Measurements from ENCODE around the gene TOX2. TPM values are rescaled to one million over a fixed set of nuclear protein-coding genes. Genes with fewer than 3 reads are reported as not detected.

The TOX2 gene
- total RNA-seq, 3 donors from 2014 or later (not counting 1 experiment from before 2014, with no cell fraction given), result 0.93 to 1.8 (median 1.2) TPM

- no peaks in the 10 kb centered on the region for H3K27me3 ChIP-seq (ENCODE audit: control insufficient read depth, insufficient read depth, low read length)
- peaks cover 43 to 54% of the 10 kb centered on the region in 2 donors for H3K27me3 Mint-ChIP-seq (ENCODE audit: low read depth in 2 of 2)
- H3K4me3 ChIP-seq (ENCODE audit: low read length), result no peak overlapping the region
- no peak overlapping the region for H3K4me3 Mint-ChIP-seq
- no peak for ATAC-seq
- peaks cover 0 to 6% of the 10 kb centered on the region in 2 donors for H3K4me1 Mint-ChIP-seq
- no peak overlapping the region for H3K27ac Mint-ChIP-seq
- 95% methylated on average over 5 of the region's 5 CpGs for WGBS (ENCODE audit: insufficient coverage)
- H3K36me3 Mint-ChIP-seq, result no peaks in the 10 kb centered on the region
- no peaks in the 10 kb centered on the region for H3K36me3 ChIP-seq (ENCODE audit: control insufficient read depth, insufficient read depth, low read length)
- H3K4me1 ChIP-seq (ENCODE audit: control insufficient read depth, insufficient read depth, low read length), result no peaks in the 10 kb centered on the region
- H3K9me3 Mint-ChIP-seq, result no peaks in the 10 kb centered on the region
- DNase-seq, result no peak
- TF ChIP-seq CTCF (IDR thresholded peaks at IDR 0.05), result no peak
- no peaks in the 10 kb centered on the region for H3K9me3 ChIP-seq (ENCODE audit: control insufficient read depth, insufficient read depth, low read length)
- no peak overlapping the region for H3K27ac ChIP-seq (ENCODE audit: low read length)
- intact Hi-C loops (cut with micrococcal nuclease), result no loop called here
Observed at GRCh38 chr20:44057698-44058675, 143.3 kb downstream of the TOX2 start.

GRCh38 chr20:44064501-44065400, 150.1 kb downstream of the TOX2 start:
- H3K36me3 ChIP-seq (ENCODE audit: control insufficient read depth, insufficient read depth, low read length), result no peaks in the 10 kb centered on the region
- H3K27ac ChIP-seq (ENCODE audit: low read length), result no peak overlapping the region
- H3K27ac Mint-ChIP-seq, result no peak overlapping the region
- H3K27me3 ChIP-seq (ENCODE audit: control insufficient read depth, insufficient read depth, low read length), result peaks cover 3% of the 10 kb centered on the region
- H3K27me3 Mint-ChIP-seq (ENCODE audit: low read depth in 2 of 2), result peaks cover 36 to 40% of the 10 kb centered on the region in 2 donors
- H3K4me1 ChIP-seq (ENCODE audit: control insufficient read depth, insufficient read depth, low read length), result peaks cover 21% of the 10 kb centered on the region
- no peak for DNase-seq
- H3K4me1 Mint-ChIP-seq, result peaks cover 13 to 21% of the 10 kb centered on the region in 2 donors
- no peaks in the 10 kb centered on the region for H3K9me3 ChIP-seq (ENCODE audit: control insufficient read depth, insufficient read depth, low read length)
- H3K4me3 Mint-ChIP-seq, result no peak overlapping the region
- ATAC-seq, result no peak
- 96% methylated on average over 16 of the region's 17 CpGs for WGBS (ENCODE audit: insufficient coverage)
- no peaks in the 10 kb centered on the region for H3K9me3 Mint-ChIP-seq
- H3K4me3 ChIP-seq (ENCODE audit: low read length), result no peak overlapping the region
- TF ChIP-seq CTCF (IDR thresholded peaks at IDR 0.05), result no peak
- no peaks in the 10 kb centered on the region for H3K36me3 Mint-ChIP-seq
- intact Hi-C loops (cut with micrococcal nuclease), result loop anchor here (5.0 kb wide), 1 partner anchor 37 kb away; no protein-coding TSS in a partner anchor

- DNase-seq (no peak), ATAC-seq (no peak)
- Mint-ChIP-seq H3K4me3 (no peak overlapping the region), H3K36me3 (no peaks in the 10 kb centered on the region), H3K4me1 (peaks cover 22 to 31% of the 10 kb centered on the region in 2 donors), H3K9me3 (no peaks in the 10 kb centered on the region), H3K27ac (no peak overlapping the region), H3K27me3 (ENCODE audit: low read depth in 2 of 2) (peaks cover 40% of the 10 kb centered on the region in 2 donors)
- TF ChIP-seq CTCF (IDR thresholded peaks at IDR 0.05), result no peak
- peaks cover 3% of the 10 kb centered on the region for H3K27me3 ChIP-seq (ENCODE audit: control insufficient read depth, insufficient read depth, low read length)
- 95% methylated on average over 20 of the region's 20 CpGs for WGBS (ENCODE audit: insufficient coverage)
- peaks cover 30% of the 10 kb centered on the region for H3K4me1 ChIP-seq (ENCODE audit: control insufficient read depth, insufficient read depth, low read length)
- no peak overlapping the region for H3K27ac ChIP-seq (ENCODE audit: low read length)
- H3K9me3 ChIP-seq (ENCODE audit: control insufficient read depth, insufficient read depth, low read length), result no peaks in the 10 kb centered on the region
- intact Hi-C loops (cut with micrococcal nuclease), result loop anchor here (5.0 kb wide), 1 partner anchor 38 kb away; no protein-coding TSS in a partner anchor
- no peaks in the 10 kb centered on the region for H3K36me3 ChIP-seq (ENCODE audit: control insufficient read depth, insufficient read depth, low read length)
- no peak overlapping the region for H3K4me3 ChIP-seq (ENCODE audit: low read length)
Observed at GRCh38 chr20:44065401-44066340, 151.0 kb downstream of the TOX2 start.
